ENCODE data around the gene PCSK5. TPM values are rescaled to one million over a fixed set of nuclear protein-coding genes. Genes with fewer than 3 reads are reported as not detected.

PCSK5 gene
- total and polyA plus RNA-seq, 2 of the 8 experiments (the other 6 are each of a cell fraction or from before 2014, with no cell fraction given) = 5.5 to 10.7 TPM

DNA sequence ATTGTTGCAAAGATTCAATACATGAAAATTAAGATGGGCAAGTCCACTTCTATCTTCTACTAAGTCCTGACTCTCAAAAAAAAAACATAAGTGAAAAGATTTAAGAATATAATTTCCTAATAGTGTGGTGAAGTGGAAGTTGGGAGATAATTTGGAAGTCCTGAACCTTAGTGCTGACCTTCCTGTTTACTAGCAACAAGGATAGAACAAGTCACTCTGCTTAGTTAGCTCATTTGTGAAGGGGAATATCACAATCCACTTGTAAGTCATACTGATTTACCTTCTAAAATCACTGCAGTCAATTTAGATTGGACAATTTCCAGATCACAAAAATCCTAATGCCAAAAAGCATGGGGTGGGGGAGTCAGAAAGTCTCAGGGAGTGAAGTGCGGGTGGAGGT is 43.4 kb upstream of the PCSK5 start (continued):
- no peak for TF ChIP-seq SIN3A (conservative IDR thresholded peaks at IDR 0.05 in 1 of 2, IDR thresholded peaks at IDR 0.05 in 1 of 2; ENCODE audit: low read depth in 1 of 2, low read length in 2 of 2)
- TF ChIP-seq POLR2A (IDR thresholded peaks at IDR 0.05; ENCODE audit: control extremely low read depth in 1 of 2, low read depth in 2 of 2, low read length in 2 of 2) = no peak
